Umbilical cord (tissue), 2 donors: ENCODE measurements around the gene FAM89A. TPM values are rescaled to one million over a fixed set of nuclear protein-coding genes. Genes with fewer than 3 reads are reported as not detected.
"Not testable (repeated sequence)": the region's sequence is repeated elsewhere in the genome, so short reads cannot be mapped to it uniquely, and the experiment has no call there.

ENCODE experiments used
- DNase-seq: peaks from one replicate; pipeline ENCODE4 v3.0.0-alpha.2; 2015; ENCODE audit warnings: low spot score
- total RNA-seq: library from RNA; depleted of rRNA; stranded (reverse); fragments of >200 nt; gene quantifications from one replicate; pipeline ENCODE4 v1.2.3, GENCODE V29; 2014; ENCODE audit warnings: low replicate concordance; ENCODE audit not compliant: insufficient read depth

The FAM89A gene
- total RNA-seq, 1 donor from 2014 or later = 23.4 TPM

DNA sequence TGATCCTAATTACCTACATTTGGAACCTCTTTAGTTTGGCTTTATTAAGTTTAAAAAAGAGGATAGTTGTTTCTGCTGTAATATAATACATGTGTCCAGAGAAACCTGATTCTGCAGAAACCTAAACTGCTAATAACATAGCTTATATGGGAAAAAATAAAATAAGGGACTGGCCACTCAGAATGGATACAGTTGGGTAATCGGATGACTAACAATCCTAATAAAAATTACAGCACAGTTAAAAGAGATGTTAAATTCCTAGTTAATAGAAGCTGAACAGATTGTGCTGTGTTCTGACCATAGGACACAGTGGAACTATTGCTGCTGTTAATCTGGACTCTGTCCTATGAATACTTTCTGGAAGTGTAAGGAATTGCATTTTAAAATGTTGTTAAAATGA, 45.2 kb downstream of the FAM89A start:
- no peak for DNase-seq

DNA sequence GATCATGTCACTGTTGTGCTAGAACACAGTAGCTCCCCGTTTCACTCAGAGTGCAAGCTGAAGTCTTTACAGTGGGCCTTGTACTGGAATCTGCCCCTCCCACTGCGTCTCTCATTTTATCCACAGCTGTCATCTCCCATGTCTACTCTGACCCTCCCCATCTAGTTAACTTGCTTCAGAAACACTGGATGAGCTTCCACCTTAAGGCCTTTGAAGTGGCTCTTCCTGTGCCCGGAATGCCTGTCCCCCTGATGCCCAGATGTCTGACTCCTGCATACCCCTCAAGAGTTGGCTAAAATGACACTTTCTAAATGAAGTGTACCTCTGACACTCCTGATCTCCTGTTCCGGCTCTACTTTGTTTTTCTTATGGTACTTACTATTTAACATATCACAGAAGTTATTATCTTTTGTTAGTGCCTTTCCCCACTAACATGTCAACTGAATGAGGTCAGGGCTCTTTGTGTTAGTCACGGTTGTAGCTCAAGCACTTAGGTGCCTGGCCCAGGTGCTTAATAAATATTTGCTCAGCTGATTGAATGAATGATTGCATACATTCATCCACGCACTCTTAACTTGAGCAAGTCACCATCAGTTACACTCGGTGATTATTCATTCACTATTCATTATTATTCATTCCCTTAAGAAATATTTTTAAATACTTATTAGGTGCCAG, 47.8 kb downstream of the FAM89A start:
- no peak for DNase-seq

DNA sequence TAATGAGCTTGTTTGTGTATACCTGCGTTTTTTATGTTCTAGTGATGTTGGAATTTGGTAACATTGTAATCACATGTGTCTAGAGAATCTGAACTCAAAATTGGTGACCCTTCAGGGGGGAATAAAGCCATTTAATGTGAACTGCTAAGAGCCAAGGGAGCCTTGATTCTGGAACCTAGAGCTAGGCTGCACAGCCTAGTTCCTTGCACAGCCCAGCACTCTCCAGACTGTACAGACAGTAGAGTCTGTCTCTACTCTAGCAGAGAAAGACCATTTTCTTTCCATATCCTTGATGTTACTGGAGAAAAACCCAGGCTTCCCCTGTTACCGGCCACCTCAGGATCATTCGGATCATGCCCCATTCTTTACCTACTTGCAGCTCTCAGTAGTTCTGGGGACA, 52.6 kb downstream of the FAM89A start:
- DNase-seq = no peak

DNA sequence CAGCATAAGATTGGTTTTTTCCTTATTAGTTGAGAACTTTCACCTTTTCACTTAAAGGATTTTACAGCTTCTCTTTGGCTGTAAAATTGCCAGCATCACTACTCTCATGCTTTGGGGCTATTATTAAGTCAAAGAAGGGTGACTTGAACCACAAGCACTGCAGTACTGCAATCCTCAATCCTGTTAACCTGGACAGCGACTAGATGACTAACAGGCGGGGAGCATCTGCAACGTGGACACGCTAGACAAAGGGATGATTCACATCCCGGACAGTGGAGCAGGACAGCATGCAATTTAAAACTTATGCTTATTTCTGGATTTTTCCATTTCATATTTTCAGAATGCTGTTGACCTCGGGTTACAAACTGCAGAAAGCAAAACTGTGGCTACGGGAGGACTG, 53.1 kb downstream of the FAM89A start:
- DNase-seq = no peak

DNA sequence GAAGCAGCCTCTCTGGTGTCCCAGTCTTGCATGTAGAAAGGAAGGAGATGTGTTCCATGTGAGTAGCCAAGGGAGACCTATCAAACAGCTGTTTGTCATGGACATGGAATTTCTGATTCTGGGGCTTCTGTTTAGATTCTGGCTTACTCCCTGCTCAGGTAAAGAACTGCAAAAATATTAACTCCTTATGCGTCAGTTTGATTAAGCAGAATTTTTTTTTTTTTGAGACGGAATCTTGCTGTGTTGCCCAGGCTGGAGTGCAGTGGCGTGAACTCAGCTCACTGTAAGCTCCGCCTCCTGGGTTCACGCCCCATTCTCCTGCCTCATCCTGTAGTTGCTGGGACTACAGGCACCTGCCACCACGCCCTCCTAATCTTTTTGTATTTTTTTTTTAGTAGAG, 54.3 kb downstream of the FAM89A start:
- DNase-seq = no peak

DNA sequence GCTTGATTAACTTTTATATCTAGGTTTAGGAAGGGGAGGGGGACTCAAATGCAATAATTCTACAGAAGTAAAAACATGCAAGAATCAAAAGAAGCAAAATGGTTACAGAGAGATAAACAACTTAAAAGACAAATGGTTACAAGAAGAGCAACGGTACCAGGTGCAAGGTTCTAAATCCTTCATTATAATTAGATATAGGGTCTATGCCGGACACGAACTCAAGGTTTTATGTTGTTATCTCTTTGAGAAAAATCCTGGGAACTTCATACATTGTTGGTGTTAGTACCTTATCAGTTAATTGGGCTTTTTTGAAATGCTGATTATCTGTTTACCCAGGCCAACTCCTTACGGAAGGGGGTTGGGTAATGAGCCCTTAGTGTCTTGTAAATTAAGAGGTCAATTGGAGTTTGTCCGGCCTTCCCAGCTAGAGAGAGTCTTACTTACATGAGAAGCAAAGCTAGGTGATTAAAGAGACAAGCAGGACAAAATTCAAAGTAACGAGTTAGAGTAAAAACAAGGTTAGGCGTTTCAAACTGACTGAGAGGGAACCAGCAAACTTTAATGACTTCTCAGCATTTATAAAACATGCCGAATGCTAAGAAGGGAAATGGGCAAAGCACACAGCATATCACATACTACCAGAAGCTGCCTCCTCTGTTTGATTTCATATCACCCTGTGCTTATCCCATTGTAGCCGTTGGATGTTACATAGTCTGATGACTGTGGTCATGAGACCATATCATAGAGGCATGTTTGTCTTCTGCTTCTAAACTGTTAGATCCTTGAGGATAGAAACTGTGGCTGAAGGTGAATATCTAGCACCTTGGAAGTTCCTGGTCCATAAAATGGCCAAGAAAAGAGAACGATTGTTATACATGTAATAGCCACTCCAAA, 55.2 kb downstream of the FAM89A start:
- not testable (repeated sequence) for DNase-seq

DNA sequence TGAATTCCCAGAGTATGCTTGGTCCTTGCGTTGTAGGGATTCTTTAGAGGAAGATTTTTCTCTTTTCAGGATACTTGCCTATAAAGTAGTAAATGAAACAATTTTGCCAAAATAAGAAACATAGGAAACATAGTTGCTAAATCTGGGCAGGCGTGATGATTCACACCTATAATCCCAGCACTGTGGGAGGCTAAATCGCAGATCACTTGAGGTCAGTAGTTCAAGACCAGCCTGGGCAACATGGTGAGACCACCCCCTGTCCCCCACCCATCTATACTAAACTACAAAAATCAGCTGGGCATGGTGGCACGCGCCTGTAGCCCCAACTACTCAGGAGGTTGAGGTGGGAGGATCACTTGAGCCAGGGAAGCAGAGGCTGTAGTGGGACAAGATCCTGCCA, 56.2 kb downstream of the FAM89A start:
- no peak for DNase-seq

DNA sequence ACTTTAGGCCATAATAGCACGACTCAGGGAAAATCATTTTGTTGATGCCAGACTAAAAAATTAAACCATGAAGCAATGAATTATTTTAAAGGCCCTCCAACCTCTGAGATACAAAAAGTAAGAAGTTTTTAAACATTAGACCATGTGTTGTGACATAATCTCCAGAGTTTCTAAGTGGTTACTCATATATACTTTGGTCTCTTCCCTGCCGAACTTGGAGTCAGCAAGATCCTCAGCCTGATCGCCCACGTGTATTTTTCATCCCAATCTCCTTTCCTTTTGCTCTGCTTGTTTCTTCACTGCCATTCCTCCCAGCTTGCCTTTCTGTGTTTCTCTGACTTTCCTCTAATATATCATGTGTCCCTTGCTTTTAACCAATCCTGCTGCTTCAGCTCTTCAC, 57.4 kb downstream of the FAM89A start:
- no peak for DNase-seq

DNA sequence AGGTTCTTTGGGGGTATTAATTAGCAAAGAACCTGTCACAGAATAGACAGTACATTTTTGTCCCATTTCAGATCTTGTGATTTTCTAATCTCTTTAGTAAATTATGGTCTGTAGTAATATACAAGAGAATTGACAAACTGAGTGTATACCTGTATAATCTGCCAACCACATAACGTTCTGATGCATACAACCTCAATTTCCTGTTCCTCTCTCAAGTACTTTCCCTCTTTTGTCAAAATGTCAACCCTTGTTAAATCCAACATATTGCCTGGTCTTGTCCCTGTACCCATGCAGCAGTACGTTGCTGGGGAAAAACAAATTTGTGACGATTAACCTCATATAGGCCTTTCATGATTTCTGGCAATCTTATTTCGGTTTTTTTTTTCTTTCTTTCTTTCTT, 60.1 kb downstream of the FAM89A start:
- no peak for DNase-seq

DNA sequence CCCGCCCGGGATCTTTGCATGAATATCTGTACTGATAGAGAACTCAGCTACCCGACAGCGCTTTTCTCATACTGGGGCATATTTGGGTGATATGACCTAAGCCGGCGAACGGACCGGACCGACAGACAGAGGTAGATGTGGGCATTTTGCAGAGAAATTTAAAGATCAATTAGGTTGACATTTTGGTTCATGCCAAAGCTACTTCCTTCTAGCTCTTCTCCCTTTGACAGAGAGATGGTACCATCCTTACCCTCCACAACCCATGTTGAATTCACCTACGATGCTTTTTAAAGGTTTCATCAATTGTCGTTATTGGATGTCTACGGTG, 60.7 kb downstream of the FAM89A start:
- DNase-seq = no peak

DNA sequence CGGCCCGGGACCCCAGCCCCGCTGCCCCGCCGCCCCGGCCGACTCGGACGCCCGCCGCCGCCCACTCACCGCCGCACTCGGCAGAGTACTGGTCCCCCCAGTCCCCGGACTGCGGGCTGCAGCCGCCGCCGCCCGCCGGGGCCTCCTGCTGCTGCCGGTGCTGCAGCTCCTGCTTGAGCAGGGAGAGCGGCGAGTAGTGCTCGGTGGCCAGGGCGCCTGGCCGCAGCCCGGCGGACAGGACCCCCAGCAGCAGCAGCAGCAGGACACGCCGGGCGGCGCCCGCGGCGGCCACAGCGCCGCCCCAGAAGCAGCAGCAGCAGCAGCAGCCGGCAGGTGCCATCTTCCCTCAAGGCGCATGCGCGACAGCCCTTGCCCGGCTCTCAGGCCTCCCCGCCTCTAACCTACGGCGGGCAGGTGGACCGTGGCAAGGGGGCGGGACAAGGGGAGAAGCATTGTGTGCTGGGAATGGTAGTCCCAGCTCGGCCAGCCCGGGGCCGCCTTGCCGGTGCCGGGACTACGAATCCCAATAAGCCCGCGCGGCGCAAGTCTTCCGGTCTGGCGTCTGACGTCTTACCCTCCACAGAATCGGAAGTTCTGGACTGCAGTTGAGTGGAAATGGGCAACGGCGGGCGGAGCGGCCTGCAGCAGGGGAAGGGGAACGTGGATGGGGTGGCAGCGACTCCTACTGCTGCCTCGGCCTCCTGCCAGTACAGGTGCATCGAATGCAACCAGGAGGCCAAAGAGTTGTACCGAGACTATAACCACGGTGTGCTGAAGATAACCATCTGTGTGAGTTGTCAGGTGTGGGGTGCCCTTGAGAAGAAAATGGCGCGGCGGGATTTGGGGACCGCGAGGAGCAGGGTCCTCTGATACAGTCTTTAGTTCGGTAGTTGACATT, 61.3 kb downstream of the FAM89A start, which contains the start of the genes ARV1 and TTC13:
Gene ARV1 (plus strand): TSS at position 604 of the 898 bp plus-strand sequence. CDS start 12 bp downstream, at position 616.
Gene TTC13 (minus strand): TSS at position 371 of the 898 bp plus-strand sequence. CDS start 31 bp downstream, at position 340.
- DNase-seq = peak; percentile 99

DNA sequence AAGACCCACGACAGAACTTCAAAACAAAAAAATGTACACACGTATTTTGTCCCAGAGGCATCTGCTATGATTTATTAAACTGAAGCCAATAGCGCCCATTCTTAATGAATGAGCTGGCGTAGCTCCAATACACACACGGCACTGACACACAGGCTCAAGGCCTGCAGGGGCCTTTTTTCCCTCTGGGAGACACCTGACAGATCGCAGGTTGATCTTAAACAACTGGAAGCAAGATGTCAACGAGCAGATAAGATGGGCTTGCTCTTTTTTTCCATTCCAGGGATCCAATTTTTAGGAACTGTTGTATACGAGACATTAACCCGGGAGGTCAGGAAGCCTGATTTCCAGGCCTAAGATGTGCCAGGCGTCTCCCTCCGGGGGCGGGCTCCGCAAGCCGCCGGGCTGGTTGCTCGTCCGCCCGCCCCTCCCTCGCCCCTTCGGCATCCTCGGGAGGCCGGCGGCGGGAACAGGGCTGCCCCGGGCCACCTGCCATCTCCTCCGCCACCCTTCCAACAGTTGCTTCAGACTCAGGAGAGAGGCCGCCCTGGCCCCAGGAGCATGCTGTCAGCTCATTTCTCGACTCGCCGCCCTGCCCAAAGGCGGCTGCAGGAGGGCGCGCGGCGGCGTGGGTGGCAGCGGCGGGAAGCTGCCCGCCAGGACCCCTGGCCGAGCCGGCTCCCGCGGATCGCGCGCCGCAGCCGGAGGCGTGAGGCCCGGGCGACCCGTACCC, 62.1 kb downstream of the FAM89A start:
- DNase-seq = peak; percentile 34

DNA sequence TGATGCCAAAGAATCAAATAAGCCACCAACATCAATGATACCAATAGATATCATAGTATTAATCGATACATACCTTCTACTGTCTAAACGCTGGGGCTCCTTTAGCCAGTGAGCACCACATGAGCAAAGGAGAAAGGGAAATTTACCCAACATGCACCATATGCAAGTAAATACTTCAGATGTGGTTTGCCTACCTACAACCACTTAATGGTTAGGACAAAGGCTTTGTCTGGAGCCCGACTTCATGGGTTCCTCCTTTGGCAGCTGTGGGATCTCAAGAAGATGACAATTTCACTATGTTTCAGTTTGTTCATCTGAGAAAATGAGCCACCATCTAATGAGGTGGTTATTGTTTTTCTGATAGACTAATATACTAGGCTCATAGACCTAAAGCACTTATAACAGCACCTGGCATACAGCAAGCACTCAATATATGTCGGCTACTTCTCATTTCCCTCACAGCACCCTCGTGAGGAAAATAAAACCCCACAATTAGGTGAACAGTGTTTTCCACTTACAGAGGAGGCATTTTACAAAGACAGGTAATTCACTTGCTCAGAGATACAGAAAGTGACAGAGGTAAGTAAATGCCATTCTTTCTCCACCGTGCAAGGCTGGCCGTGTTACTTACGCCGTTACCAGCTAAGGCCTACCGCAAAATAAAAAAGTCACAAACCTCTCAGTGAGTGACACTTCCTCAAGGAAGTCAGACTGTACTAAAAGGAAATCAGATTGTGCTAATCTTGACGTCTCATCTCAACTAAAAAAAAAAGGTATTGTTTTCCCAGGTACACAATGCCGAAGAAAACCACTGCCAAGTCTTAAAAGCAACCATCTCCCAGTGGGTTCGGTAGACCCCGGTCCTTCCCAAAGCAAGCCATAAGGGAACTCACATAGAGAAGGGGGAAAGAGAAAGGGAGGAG, 63.0 kb downstream of the FAM89A start:
- peak; percentile 11 for DNase-seq

DNA sequence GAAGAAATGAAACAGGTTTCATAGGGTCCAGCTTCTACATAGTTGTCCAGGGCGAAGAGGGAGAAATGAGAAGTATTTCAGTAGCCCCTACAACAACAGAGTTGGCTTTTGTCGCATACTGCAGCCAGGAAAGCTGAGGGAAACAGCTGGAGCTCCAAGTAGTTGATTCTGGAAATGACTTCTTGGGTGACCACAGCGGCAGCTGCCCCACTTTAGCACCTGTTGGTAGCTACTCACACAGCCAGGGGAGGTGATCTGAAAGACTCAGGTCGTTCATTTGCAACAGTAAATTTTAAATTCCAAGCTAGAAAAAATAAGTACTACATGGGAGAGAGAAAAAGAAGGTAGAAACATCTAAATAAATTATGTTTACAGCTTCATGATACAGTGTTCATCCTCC, 63.7 kb downstream of the FAM89A start:
- DNase-seq = no peak

DNA sequence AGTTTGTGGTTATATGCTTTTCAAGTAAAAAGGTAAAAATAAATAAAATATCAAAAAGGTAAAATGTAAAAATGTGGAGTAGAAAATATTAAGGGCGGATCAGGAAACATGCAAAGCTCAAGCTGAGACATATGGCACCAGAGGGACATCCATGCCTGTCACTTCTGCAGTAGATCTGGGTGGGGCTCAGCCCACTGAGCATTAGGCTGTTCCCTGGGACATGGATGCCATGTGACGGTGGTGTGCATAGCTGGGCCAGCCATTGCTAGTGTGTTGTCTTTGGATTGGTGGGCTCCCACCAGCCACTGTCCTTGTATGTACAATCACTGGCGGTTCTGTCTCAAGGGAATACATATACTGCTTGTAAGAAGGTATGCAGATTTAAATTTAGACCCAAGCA, 64.4 kb downstream of the FAM89A start:
- DNase-seq = no peak

DNA sequence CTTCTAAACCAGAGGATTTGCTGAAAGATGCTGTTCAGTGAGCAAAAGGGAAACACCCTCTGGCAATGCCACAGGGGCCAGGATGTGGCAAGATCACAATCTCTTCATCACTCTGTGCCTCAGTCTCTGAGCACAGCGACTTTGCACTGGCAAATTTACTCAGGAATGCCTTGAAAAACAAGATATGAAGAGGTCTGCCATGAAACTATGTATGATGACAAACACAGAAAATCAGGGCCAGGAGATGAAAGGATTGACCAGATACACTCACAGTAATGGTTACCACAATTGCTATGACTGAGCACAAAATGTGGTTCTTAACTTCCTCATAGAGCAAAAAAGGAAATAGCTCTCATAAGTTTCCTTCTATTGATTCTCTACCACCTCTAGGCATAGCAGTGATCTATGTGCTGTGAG, 67.2 kb downstream of the FAM89A start:
- peak; percentile 9 for DNase-seq

DNA sequence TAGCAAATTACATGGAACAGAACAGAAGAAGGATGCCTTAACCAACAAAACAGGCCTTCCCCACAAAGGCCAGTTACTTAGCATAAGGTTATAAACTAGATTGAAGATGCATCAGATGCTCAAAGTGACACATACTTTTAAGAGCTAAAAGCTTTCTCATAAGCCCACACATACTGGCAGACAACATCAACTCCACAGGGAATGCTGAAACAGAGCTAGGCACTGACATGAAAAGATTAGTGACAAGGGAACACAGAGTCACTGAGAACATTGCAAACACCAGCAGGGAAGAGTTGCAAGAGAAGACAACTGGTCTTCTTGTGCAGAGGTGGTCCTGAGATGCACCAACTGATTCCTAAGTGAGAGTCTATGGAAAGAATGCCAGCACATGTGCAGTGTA, 68.3 kb downstream of the FAM89A start:
- no peak for DNase-seq

DNA sequence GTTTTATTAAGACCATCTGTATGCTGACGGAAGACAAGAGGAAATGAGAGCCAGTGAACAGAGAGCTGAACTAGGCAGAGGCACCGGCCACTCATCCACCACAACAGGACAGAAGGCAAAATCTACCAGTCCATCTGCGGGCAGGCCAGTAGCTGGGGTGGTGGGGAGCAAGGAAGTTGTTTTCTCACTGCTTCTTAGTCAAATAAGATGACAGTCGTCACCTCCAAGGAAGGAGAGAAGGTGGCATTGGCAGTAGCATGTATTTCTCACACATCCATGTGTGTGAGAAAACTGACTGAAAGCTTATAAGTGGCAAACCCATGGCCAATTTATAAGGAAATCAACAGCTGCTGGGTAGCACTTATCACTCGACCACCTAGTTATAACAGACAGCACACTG, 69.6 kb downstream of the FAM89A start:
- no peak for DNase-seq
